H1 (cell line): ENCODE measurements around the gene ACACA. TPM values are rescaled to one million over a fixed set of nuclear protein-coding genes. Genes with fewer than 3 reads are reported as not detected.

Source experiments
- polyA plus RNA-seq, 7 experiments: library from polyadenylated mRNA; depleted of rRNA in 3 of 7; stranded (reverse) in 5 of 7; unstranded in 2 of 7; fragments of >200 nt in 5 of 7; fragments of 200-250 nt in 2 of 7; gene quantifications; 1 replicate in 5 of 7; 2 replicates in 1 of 7; 4 replicates in 1 of 7; pipeline versions ENCODE4 v1.2.1 to v1.2.3, GENCODE V29; 2011 to 2013; ENCODE audit warnings: missing spikeins in 2 of 7, mixed read lengths in 2 of 7
- total RNA-seq: library from RNA; stranded (reverse); fragmentation: NEBNext Ultra II Directional; extraction: Animal tissue kit (Norgen Biotek cat#: 25700); gene quantifications from 2 replicates; pipeline ENCODE4 v1.2.1, GENCODE V29; 2021
- TF ChIP-seq, protein P1 (sequence below): IDR thresholded peaks from 2 replicates; pipeline ENCODE4 v1.6.1; 2011; ENCODE audit warnings: low read length, improper control_type of control experiment

The ACACA gene
- total and polyA plus RNA-seq, 2 of the 8 experiments (the other 6 are each of a cell fraction or from before 2014, with no cell fraction given), result 74.0 to 160 TPM

DNA sequence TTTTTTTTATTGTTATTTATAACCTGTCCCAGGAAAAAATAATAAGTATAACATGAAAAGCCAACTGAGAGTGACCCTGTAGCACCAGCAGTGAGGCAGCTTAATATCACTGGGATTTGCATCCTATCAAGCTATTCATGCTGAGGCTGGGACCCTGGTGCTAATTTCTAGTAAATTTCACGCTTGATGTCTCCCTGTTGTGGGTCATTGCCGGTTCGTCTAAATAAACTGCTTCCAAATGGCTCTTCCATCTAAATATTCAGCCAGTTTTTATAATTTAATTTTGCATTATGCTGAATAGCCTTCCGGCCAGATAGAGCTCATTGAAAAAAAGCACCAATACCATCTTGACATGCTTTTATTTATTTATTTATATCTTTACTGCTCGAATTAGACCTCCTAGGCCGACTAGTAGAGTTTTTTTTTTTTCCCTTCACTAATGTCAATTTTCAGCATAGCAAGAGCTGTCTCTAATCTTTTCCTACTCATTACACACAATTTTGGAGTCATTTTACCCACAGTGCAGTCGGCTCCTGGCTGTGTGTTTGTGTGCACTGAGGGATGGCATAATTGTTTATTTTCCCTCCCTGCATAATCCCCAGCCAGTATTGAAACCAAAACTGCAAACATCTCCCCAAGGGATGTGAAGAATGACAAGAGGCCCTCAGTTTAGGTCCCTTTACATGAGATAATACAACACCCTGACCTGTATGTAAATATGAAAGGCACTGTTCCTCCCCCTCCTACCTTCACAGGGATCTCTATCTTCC, 289.1 kb downstream of the ACACA start (continued):
- TF ChIP-seq, protein P1, sequence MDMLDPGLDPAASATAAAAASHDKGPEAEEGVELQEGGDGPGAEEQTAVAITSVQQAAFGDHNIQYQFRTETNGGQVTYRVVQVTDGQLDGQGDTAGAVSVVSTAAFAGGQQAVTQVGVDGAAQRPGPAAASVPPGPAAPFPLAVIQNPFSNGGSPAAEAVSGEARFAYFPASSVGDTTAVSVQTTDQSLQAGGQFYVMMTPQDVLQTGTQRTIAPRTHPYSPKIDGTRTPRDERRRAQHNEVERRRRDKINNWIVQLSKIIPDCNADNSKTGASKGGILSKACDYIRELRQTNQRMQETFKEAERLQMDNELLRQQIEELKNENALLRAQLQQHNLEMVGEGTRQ, result no peak
